ENCODE results near the gene C2CD3.
"Not testable (repeated sequence)": the region's sequence is repeated elsewhere in the genome, so short reads cannot be mapped to it uniquely, and the experiment has no call there.

Gene C2CD3

DNA sequence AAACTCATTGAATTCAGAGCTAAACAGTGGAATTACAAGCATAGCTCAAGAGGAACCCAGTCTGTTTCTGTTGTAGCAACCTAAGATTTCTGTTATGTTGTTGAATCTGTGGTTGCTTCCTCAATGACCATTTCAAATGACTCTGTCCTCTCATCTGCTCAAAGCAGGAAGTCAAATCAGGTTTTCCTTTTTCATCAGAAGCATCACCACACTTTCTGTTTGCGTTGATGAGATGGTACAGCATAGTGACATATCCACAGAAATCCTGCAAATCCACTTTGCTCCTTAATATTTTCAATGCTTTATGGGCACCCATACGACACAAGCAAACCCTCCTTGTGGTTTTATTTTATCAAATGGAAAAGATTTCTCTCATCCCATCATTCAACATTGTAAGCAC is 175.6 kb downstream of the C2CD3 start:
- H3K9me3 ChIP-seq (ENCODE audit: severe bottlenecking), result no peaks in the 10 kb centered on the region
- H3K27me3 ChIP-seq (ENCODE audit: insufficient read depth, low read depth, severe bottlenecking), result no peaks in the 10 kb centered on the region
- H3K27ac ChIP-seq, result no peak overlapping the region
- DNase-seq, result no peak
- no peak overlapping the region for H3K4me3 ChIP-seq (ENCODE audit: low read depth, low read length)
- H3K36me3 ChIP-seq, result no peaks in the 10 kb centered on the region
- TF ChIP-seq, protein P1, sequence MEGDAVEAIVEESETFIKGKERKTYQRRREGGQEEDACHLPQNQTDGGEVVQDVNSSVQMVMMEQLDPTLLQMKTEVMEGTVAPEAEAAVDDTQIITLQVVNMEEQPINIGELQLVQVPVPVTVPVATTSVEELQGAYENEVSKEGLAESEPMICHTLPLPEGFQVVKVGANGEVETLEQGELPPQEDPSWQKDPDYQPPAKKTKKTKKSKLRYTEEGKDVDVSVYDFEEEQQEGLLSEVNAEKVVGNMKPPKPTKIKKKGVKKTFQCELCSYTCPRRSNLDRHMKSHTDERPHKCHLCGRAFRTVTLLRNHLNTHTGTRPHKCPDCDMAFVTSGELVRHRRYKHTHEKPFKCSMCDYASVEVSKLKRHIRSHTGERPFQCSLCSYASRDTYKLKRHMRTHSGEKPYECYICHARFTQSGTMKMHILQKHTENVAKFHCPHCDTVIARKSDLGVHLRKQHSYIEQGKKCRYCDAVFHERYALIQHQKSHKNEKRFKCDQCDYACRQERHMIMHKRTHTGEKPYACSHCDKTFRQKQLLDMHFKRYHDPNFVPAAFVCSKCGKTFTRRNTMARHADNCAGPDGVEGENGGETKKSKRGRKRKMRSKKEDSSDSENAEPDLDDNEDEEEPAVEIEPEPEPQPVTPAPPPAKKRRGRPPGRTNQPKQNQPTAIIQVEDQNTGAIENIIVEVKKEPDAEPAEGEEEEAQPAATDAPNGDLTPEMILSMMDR (IDR thresholded peaks at IDR 0.05; ENCODE audit: low read depth, low read length), result no peak

- Histone ChIP-seq H3K9me3 (ENCODE audit: severe bottlenecking) (no peaks in the 10 kb centered on the region), H3K36me3 (no peaks in the 10 kb centered on the region), H3K27me3 (ENCODE audit: insufficient read depth, low read depth, severe bottlenecking) (no peaks in the 10 kb centered on the region), H3K4me3 (ENCODE audit: low read depth, low read length) (no peak overlapping the region), H3K27ac (no peak overlapping the region; the same call in 1 of the 2 replicates)
- TF ChIP-seq, protein P1 (IDR thresholded peaks at IDR 0.05; ENCODE audit: low read depth, low read length), result no peak
- no peak for DNase-seq
These were observed 179.3 kb downstream of the C2CD3 start for GRCh38 chr11:73991471-73992006.

- no peaks in the 10 kb centered on the region for H3K27me3 ChIP-seq (ENCODE audit: insufficient read depth, low read depth, severe bottlenecking)
- H3K27ac ChIP-seq, result no peak overlapping the region
- H3K36me3 ChIP-seq, result no peaks in the 10 kb centered on the region
- no peak for DNase-seq
- no peak overlapping the region for H3K4me3 ChIP-seq (ENCODE audit: low read depth, low read length)
- no peaks in the 10 kb centered on the region for H3K9me3 ChIP-seq (ENCODE audit: severe bottlenecking)
- TF ChIP-seq, protein P1 (IDR thresholded peaks at IDR 0.05; ENCODE audit: low read depth, low read length), result no peak
These were observed 180.1 kb downstream of the C2CD3 start for GRCh38 chr11:73990730-73991129.

DNA sequence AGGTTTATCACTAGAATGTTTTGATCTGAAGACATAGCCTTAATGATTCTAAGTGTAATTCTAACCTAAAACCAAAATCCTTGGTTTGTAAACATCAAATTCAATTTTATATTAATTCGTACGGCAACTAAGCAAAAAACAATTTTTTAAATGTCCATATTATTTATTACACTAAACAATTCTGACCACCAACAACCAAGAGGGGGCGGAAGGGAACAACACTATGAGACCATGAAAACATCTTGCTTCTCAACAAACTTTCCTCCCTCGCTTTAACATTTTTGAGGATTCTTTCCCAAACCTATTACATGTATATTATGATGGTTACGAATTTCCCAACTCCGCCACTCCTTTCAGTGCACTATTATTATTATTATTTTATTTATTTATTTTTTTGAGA is 181.6 kb downstream of the C2CD3 start:
- DNase-seq, result no peak
- no peaks in the 10 kb centered on the region for H3K9me3 ChIP-seq (ENCODE audit: severe bottlenecking)
- H3K27me3 ChIP-seq (ENCODE audit: insufficient read depth, low read depth, severe bottlenecking), result no peaks in the 10 kb centered on the region
- H3K36me3 ChIP-seq, result no peaks in the 10 kb centered on the region
- H3K27ac ChIP-seq, result no peak overlapping the region
- no peak overlapping the region for H3K4me3 ChIP-seq (ENCODE audit: low read depth, low read length)
- TF ChIP-seq, protein P1 (IDR thresholded peaks at IDR 0.05; ENCODE audit: low read depth, low read length), result no peak

- DNase-seq, result no peak
- no peak overlapping the region for H3K4me3 ChIP-seq (ENCODE audit: low read depth, low read length)
- no peak overlapping the region for H3K27ac ChIP-seq
- H3K36me3 ChIP-seq, result no peaks in the 10 kb centered on the region
- no peaks in the 10 kb centered on the region for H3K27me3 ChIP-seq (ENCODE audit: insufficient read depth, low read depth, severe bottlenecking)
- TF ChIP-seq, protein P1 (IDR thresholded peaks at IDR 0.05; ENCODE audit: low read depth, low read length), result no peak
- no peaks in the 10 kb centered on the region for H3K9me3 ChIP-seq (ENCODE audit: severe bottlenecking)
These were observed 182.6 kb downstream of the C2CD3 start for GRCh38 chr11:73988227-73988626.

DNA sequence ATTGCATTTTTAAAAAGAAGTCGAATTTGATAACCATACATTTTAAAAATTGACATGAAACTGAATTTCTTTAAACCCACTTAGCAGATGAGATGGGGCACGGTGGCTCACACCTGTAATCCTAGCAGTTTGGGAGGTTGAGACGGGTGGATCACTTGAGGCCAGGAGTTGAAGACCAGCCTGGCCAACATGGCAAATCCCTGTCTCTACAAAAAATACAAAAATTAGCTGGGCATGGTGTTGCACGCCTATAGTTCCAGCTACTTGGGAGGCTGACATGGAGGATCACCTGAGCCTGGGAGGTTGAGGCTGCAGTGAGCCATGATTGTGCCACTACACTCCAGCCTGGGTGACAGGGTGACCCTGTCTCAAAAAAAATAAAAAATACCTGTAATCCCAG is 185.1 kb downstream of the C2CD3 start:
- not testable (repeated sequence) for H3K36me3 ChIP-seq; DNase-seq; H3K4me3 ChIP-seq (ENCODE audit: low read depth, low read length); H3K27ac ChIP-seq; H3K27me3 ChIP-seq (ENCODE audit: insufficient read depth, low read depth, severe bottlenecking); H3K9me3 ChIP-seq (ENCODE audit: severe bottlenecking)
